Measurements from ENCODE around the gene CSNK1G2. TPM values are rescaled to one million over a fixed set of nuclear protein-coding genes. Genes with fewer than 3 reads are reported as not detected.

Gene CSNK1G2
- total and polyA plus RNA-seq, 2 experiments from 2014 or later, result 39.6 to 147 TPM

- H3K27ac Mint-ChIP-seq, result no peak overlapping the region
Observed at GRCh38 chr19:1969176-1970002, 28.4 kb downstream of the CSNK1G2 start.

More at GRCh38 chr19:1969176-1970002, 28.4 kb downstream of the CSNK1G2 start:
- H3K27me3 ChIP-seq (ENCODE audit: insufficient read depth), result no peaks in the 10 kb centered on the region
- H3F3A ChIP-seq (replicated peaks; ENCODE audit: low read depth), result no peaks in the 10 kb centered on the region; the same call in 1 of the 2 replicates
- no peak for DNase-seq (ENCODE audit: low spot score)
- H3K4me3 Mint-ChIP-seq, result no peak overlapping the region
- no peak overlapping the region for H3K27ac ChIP-seq (ENCODE audit: low read depth)
- no peak for ATAC-seq
- peaks cover 39% of the 10 kb centered on the region for H4K20me1 ChIP-seq (replicated peaks; ENCODE audit: insufficient read depth)
- no peak overlapping the region for H2AFZ ChIP-seq
- TF ChIP-seq STAT1 (IDR thresholded peaks at IDR 0.05; ENCODE audit: unreplicated experiment) (no peak), ETS1 (IDR thresholded peaks at IDR 0.05) (no peak), ZNF114 (CRISPR knock-in tag; IDR thresholded peaks at IDR 0.05) (no peak), POLR2AphosphoS5 (IDR thresholded peaks at IDR 0.05; ENCODE audit: low read depth) (no peak), JUNB (IDR thresholded peaks at IDR 0.05; ENCODE audit: unreplicated experiment) (no peak), EZH2phosphoT487 (IDR thresholded peaks at IDR 0.05; ENCODE audit: unreplicated experiment) (no peak), EZH2 (IDR thresholded peaks at IDR 0.05; ENCODE audit: low read depth, unreplicated experiment) (no peak), ZNF462 (CRISPR knock-in tag; IDR thresholded peaks at IDR 0.05) (no peak), CTCF (conservative IDR thresholded peaks at IDR 0.05; ENCODE audit: low read depth in 2 of 2) (no peak), NANOG (IDR thresholded peaks at IDR 0.05; ENCODE audit: borderline replicate concordance) (no peak), ZNF331 (CRISPR knock-in tag; IDR thresholded peaks at IDR 0.05; ENCODE audit: low read depth) (no peak), REST (IDR thresholded peaks at IDR 0.05; ENCODE audit: unreplicated experiment) (no peak), CREB1 (CRISPR knock-in tag; IDR thresholded peaks at IDR 0.05; ENCODE audit: low read depth) (no peak)
- peaks cover 68% of the 10 kb centered on the region for H3K79me2 ChIP-seq (replicated peaks; ENCODE audit: insufficient read depth)
- H3K9me3 Mint-ChIP-seq, result no peaks in the 10 kb centered on the region
- H3K9me2 ChIP-seq (ENCODE audit: insufficient read depth), result no peaks in the 10 kb centered on the region
- peaks cover 9% of the 10 kb centered on the region for H3K36me3 Mint-ChIP-seq (ENCODE audit: low read depth)
- H3K4me1 Mint-ChIP-seq, result no peaks in the 10 kb centered on the region
- H3K4me1 ChIP-seq (ENCODE audit: insufficient read depth), result no peaks in the 10 kb centered on the region
- H3K27me3 Mint-ChIP-seq (ENCODE audit: insufficient read depth, low read depth, poor library complexity), result peaks cover 4% of the 10 kb centered on the region
- no peak overlapping the region for H3K4me3 ChIP-seq
- H3K4me2 ChIP-seq, result no peak overlapping the region
- H3K36me3 ChIP-seq (ENCODE audit: insufficient read depth), result no peaks in the 10 kb centered on the region

All from GM23338 (cell line).